NOMO-1 treated with dmso at 0.1 percent for 144 hours (cell line): ENCODE data around the gene CUL9.
"Not testable (repeated sequence)": the region's sequence is repeated elsewhere in the genome, so short reads cannot be mapped to it uniquely, and the experiment has no call there.

Source experiments
- DNase-seq: peaks from one replicate; lab custom pipeline; 2025; ENCODE audit not compliant: unreplicated experiment; lab: John Stamatoyannopoulos, UW

The CUL9 gene

DNA sequence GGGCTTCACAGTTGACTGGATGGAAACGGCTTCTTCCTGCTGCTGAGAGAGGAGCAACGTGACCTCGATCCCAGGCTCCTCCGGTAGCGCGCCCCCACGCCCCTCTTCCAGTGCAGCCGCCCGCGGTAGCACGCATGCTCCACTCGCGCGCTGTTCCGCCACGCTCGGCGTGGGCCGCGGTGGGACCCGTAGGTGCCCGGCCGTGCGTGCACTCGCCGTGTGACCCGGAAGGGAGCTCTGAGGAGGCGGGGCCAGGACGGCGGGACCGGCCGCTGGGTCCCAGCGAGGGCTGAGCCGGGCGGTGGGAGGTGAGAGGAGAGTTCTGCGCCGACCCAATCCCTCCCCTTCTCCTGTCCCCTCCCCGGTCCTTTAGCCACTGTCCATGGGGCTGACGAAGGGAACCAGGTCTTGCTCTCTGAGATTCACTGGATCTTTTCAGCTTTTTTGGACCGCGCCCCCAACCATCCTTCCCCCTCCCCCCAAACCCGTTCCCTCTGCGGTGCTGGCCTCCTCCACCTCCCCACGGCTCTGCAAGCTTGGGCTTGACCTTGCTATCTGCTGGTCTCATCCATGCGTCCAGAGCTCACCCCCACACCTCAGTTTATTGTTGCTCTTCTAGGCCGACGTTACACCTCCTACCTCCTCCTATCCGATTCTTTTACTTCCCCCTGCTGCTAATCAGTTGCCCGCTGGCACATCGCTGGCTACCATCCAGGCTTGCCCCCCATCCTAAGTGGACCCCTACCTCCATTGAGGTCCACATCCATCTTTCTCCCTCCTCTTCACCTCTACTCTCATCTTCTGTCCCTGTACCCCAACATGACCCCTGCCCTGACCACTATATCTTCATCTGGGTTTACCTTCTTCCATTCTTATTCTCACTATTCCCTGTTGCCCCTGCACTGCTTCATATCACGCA is at the start of gene CUL9:
Gene CUL9, plus strand, starts transcription at position 255 of the 919 bp plus-strand sequence. CDS start 2,115 bp downstream, outside the sequence.
- DNase-seq: peak; percentile 61

DNA sequence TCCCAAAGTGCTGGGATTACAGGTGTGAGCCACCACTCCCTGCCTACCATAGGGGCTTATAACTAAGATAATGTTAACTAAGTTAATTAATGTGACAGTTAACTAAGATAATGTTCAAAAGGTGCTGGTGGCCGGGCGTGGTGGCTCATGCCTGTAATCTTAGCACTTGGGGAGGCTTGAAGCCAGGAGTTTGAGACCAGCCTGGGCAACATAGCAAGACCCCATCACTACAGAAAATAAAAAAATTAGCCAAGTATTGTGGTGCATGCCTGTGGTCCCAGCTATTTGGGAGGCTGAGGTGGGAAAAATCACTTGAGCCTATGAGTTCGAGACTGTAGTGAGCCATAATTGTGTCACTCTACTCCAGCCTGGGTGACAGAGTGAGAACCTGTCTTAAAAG is 43.7 kb upstream of the CUL9 start:
- no peak for DNase-seq

DNA sequence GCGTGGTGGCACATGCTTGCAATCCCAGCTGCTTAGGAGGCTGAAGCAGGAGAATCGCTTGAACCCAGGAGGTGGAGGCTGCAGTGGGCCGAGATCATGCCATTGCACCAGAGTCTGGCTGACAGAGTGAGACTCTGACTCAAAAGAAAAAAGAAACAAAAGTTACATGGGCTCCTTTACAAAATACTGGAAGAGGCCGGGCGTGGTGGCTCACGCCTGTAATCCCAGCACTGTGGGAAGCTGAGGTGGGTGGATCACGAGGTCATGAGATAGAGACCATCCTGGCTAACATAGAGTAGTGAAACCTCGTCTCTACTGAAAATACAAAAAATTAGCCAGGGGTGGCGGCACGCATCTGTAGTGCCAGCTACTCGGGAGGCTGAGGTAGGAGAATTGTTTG is 42.0 kb upstream of the CUL9 start:
- DNase-seq: not testable (repeated sequence)

DNA sequence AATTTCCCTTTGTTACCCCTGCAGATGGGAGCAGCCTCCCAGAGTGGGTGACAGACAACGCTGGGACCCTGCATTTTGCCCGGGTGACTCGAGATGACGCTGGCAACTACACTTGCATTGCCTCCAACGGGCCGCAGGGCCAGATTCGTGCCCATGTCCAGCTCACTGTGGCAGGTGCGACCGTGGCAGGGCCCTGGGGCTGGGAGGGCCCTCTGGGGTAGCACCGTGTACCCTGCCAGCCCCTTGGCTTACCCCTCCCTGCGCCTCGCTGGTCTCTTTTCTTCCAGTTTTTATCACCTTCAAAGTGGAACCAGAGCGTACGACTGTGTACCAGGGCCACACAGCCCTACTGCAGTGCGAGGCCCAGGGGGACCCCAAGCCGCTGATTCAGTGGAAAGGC is 40.4 kb upstream of the CUL9 start:
- no peak for DNase-seq

DNA sequence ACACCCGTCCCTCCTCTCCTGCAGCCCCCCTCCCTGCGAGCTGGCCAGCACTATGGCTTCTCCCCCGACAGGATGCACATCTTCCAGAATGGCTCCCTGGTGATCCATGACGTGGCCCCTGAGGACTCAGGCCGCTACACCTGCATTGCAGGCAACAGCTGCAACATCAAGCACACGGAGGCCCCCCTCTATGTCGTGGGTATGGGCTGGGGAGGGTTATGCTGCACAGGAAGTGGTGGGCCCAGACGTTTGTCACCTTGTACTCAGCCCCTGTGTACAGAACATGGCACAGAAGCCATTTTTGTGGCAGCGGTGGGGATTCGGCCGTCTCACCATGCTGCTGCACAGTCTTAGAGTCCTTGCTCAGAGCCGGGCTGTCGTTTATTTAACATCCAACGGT is 39.9 kb upstream of the CUL9 start:
- DNase-seq: no peak

DNA sequence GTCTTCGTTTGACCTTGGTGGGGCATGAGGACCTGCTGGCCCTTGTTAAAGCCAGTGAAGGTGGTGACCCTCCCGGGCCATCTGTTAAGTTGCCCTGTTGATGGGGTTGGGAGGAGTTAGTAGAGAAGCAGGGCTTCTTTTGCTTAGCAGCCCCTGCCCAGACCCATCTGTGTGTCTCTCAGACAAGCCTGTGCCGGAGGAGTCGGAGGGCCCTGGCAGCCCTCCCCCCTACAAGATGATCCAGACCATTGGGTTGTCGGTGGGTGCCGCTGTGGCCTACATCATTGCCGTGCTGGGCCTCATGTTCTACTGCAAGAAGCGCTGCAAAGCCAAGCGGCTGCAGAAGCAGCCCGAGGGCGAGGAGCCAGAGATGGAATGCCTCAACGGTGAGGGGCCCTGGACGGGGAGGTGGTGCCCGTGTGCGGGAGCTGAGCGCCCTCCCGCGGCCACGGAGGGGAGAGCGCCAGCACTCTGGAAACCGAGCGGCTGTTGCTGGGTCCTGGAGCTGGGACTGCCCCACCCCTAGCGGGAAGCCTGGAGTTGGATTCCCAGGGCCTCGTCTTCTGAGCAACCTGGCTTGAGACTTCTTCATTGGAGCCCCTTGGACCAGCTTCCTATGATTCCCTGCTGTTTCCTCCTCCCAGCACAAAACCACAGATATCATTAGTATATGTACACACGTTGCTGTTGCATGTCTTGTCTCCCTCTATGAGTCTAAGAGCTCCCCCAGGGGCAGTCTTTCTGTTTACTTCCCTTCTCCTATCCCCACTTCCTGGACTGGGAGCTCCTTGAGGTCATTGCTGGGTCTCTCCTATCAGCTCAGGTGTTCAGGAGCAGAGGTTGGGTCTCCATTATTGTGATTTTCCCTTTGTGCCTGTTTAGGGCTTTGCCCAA is 38.5 kb upstream of the CUL9 start:
- DNase-seq: peak; percentile 60

DNA sequence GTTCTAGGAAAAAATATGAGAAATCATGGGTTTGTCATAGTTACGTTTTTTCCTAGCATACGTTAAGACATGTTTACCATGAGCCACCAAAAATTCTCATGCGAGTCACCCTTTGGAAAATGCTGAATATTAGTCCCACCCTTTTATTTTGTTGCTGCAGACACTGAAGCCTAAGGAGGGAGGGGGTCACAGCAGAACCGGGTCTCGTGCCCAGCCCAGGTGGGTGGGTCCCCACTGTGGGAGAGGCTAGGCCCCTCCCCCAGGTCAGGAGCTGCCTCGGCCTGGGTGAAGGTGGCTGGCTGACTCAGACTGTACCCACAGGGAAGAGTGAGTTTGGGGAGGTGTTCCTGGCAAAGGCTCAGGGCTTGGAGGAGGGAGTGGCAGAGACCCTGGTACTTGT is 37.1 kb upstream of the CUL9 start:
- no peak for DNase-seq

DNA sequence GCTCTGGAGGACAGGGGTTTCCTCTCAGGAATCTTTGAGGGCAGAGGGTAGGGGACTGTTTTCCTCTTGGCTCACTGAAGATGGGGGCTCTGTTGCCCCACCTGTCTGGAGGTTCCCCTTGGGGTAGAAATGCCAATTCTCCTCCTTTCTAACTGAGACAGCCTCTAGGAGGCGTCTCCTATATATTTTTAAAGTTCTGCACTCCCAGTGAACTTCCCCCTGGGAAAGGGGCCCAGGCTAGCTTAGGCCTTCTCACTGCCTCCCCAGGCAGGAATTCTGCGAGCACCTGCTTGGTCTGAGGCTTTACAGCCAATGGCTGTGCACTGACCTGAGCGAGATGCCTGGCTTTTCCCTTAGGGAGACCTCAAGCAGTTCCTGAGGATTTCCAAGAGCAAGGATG is 35.7 kb upstream of the CUL9 start:
- DNase-seq: no peak

DNA sequence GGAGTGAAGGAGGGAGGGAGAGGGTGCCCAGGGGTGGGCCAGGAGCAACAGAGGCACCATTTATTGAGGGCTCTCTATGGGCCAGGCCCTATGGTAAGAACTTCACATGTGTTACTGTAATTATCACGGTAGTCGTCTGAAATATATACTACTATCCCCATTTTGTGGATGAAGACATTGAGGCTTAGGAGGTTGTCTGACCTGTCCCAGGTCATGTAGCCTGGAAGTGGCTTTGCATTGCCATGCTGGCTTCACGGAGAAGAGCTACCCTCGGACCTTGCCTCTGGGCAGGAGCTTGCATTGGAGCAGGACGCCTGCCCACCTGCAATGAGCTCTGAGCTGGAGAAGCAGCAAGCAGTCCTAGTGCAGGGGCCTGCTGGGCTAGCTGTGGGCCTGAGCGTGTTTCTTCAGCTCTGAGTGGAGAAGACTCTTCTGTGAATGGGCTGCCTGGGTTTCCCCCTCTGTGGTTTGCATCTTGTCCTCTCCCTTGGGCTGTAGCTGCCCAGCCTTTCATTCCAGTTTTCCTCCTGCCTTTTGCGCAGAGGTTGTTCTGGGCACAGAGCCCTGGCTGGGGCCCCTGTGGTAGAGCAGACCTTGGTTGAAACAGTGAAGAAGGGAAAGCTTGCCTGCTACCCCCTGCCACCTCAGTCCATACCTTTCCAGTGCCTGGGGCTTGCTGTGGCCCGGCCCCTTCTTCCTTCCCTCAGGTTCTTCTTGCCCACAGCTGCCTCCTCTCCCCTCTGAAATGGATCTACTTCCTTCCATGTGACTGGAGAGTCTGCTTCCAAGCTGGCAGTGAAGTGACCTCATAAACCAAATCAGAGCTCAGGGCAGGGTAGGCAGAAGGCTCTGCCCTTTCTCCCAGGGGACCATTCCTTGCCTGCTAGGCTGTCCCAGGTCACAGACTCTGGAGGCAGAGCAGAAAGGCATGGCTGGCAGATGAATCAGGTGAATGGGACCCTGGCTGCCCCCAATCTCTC is 35.0 kb upstream of the CUL9 start:
- no peak for DNase-seq

DNA sequence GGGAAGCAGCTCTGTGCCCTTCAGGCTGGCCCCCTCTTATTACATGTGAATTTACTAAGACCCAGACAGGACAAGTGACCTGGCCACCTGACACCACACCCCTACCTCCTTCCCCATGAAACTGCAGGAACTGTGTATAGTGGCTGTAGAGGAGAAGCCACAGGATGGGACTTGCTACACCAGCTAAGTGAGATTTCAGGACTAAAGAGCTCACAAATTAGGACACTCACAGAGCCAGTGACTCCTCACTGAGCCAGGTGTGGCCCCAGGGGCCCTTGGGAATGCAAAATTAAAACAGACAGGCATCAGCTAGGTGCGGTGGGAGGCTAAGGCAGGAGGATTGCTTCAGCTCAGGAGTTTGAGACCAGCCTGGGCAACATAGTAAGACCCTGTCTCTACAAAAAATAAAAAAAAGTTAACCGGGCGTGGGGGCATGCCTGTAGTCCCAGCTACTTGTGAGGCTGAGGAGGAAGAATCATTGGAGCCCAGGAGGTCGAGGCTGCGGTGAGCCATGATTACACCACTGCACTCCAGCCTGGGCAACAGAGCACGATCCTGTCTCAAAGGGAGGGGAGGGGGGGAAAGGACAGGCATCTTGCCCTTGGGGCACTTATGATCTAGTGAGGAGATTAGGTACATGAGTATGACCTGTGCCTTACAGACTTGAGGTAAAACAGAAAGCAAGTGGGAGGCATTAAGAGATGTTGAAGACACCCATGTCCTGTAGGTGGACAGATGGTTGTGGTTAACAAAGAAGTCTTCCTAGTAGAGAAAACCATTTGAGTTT is 34.1 kb upstream of the CUL9 start:
- no peak for DNase-seq

DNA sequence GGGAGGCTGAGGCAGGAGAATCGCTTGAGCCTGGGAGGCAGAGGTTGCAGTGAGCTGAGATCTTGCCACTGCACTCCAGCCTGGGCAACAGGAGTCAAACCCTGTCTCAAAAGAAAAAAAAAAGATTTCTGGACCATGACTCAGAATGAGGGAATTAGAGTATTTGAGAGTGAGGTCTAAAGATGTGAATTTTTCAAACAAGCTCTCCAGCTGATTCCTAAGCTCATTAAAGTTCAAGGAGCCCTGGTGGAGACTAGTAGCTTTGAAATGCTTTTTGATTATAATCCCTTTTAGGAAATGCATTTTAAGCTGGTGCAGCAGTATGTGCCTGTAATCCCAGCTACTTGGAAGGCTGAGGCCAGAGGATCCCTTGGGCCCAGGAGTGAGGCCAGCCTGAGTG is 32.7 kb upstream of the CUL9 start:
- no peak for DNase-seq

DNA sequence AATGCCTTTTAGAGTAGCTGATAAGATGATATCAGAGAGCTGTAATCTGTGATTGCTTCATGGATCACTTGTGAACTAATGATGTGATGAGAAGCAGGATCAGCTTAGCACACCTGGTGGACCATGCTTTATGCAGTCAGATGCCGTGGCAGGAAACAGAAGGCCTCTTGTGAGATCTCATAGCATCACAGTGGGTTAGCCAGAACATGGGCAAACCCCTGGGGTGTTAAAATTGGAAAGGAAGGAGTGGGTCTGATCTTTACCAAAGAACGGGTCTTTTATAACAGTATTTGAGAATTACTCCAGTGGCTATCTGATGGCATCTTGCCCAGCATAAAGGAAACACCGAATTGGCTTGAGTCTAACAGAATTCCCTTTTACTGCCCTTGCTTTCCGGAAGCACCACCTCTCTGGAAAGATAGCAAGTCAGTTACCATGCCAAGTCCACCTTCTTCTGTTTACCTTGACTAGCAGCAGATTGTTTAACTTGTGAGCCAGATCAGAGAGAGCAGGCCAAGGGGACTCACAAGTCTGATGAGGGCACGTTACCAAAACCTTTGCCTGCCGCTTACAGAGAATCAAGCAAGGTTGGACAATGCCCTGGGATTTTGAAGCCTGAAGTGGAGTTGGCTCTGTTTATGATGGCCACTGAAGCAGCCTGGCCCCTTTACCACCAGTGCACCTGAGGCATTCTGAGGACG is 31.8 kb upstream of the CUL9 start:
- no peak for DNase-seq

DNA sequence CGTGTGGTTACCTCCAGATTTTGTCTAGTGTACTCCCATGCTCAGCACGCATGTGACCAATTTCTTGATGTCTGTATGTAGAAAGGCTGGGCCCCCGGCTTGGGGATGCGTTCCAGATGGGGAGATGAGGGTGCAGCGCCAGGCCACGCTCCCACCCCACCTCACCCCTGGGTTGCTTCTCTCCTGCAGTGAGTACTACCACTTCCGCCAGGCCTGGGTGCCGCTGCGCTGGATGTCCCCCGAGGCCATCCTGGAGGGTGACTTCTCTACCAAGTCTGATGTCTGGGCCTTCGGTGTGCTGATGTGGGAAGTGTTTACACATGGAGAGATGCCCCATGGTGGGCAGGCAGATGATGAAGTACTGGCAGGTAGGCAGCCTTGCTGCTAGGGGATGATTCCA is 22.4 kb upstream of the CUL9 start:
- no peak for DNase-seq

DNA sequence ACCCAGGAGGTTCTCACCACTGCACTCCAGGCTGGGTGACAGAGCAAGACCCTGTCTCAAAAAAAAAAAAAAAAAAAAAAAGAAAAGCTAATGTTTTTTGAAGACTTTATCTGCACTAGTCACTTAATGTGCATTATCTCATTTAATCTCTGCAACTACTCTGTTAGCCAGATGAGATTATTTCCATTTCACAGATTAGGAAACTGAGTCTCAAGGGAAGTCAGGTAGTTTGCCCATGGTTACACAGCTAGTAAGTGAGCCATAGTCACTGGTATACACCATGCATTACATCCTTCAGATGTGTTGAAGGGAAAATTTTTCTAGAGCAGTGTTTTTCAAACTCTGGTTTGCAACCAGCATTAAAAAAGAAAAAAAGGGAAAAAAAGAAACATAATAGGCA is 18.1 kb upstream of the CUL9 start:
- no peak for DNase-seq

DNA sequence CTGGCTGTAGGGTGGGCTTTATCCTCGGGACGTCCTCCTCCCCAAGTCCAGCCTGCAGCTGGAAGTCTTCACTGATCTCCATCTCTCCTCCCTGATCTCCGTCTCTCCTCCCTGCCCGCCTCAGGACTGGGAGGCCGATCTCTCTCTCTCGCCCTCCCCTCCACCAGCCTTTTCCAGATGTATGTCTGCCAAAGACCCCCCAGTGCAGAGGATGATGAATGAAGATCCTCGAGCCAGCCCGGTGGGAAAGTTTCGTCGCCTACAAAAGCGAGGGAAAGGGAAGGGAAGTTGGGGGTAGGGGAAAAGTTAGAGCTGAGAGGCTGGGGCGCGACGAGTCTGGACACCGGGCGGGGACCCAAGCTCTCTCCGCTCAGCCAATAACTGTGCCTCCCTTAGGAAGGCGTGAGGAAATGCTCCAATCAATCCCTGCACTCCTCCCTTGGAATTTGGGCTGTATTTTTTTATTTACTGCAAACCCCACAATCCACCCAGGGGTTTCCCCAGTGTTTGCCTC is 11.5 kb upstream of the CUL9 start:
- DNase-seq: no peak

DNA sequence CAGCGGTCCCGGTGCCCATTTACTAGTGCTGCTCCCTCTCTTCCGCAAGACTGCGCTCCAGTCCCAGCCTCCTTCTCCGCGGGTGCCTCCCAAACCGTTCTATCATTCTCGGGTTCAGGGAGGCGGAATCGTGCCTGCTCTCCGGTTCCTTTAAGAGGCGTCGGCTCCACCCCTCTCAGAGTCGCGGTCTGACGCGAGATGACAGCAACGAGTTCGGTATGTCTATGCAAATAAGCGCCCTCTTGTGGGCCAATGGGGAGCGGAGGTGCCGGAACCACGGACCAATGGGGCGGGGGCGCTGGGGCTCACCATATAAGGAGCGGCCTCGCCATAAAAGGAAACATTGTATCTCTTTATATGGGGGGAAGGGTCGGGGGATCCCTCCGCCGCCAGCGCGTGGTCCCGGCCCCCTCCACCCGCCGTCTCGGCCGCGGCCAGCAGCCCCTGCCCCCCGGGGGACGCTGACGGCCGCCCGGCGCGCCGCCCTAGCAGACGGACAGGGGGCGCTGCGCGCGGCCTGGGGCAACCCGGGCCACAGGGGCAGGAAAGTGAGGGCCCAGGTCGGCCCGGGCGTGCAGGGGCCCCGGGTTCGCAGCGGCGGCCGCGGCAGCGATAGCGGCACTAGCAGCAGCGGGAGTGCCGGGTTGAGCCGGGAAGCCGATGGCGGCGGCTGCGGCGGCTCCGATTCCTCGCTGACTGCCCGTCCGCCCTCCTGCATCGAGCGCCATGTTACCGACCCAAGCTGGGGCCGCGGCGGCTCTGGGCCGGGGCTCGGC is 10.9 kb upstream of the CUL9 start, which contains the start of gene SRF:
Gene SRF, plus strand, starts transcription at position 339 of the 776 bp plus-strand sequence. Its CDS starts 388 bp downstream, at position 727.
- DNase-seq: peak; percentile 98

DNA sequence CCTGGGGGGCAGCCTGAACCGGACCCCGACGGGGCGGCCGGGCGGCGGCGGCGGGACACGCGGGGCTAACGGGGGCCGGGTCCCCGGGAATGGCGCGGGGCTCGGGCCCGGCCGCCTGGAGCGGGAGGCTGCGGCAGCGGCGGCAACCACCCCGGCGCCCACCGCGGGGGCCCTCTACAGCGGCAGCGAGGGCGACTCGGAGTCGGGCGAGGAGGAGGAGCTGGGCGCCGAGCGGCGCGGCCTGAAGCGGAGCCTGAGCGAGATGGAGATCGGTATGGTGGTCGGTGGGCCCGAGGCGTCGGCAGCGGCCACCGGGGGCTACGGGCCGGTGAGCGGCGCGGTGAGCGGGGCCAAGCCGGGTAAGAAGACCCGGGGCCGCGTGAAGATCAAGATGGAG is 10.3 kb upstream of the CUL9 start:
- DNase-seq: no peak
